Endothelial cell of umbilical vein (primary cell): ENCODE results near the gene TOM1L1. TPM values are rescaled to one million over a fixed set of nuclear protein-coding genes. Genes with fewer than 3 reads are reported as not detected.

Experiments used
- BruUV-seq: library from RNA; stranded (reverse); fragments of 400-500 nt; replicated peaks from 2 replicates; lab custom pipeline; 2021; lab: Mats Ljungman, UMichigan
- CTCF ChIA-PET: fragments of 300-600, 350-600 bp; sonication (Branson Sonifier 250); formaldehyde crosslinking; loops from one replicate; lab custom pipeline; 2021; ENCODE audit warnings: antibody characterized with exemption, inconsistent platforms; lab: Charles Lee
- POLR2A ChIA-PET: fragments of 300-600, 350-600 bp; sonication (Branson Sonifier 250); formaldehyde crosslinking; loops from one replicate; lab custom pipeline; 2021; ENCODE audit warnings: antibody characterized with exemption, inconsistent platforms; lab: Charles Lee
- DNase-seq: peaks from one replicate; pipeline ENCODE4 v3.0.0-alpha.2; 2011; ENCODE audit warnings: low read depth, low spot score
- FAIRE-seq: peaks from 2 replicates; lab custom pipeline; 2011; peaks lifted over from hg19 to GRCh38; lab: Jason Lieb, UNC
- H2AFZ ChIP-seq: 2 replicates; pipeline ENCODE4 v1.6.0; 2012; ENCODE audit warnings: low read depth, low read length, control low read depth, inconsistent platforms
- H3K27ac ChIP-seq: 2 replicates; pipeline ENCODE4 v1.5.1; 2011; ENCODE audit warnings: low read depth, mild to moderate bottlenecking, control low read depth, low read length, moderate library complexity; ENCODE audit not compliant: insufficient read depth
- H3K27me3 ChIP-seq, 2 experiments: 2 replicates each; pipeline versions ENCODE4 v1.6.0 to v1.6.1; 2011; ENCODE audit warnings: low read length in 2 of 2, mixed read lengths in 1 of 2; ENCODE audit not compliant: control insufficient read depth in 2 of 2, insufficient read depth in 2 of 2
- H3K36me3 ChIP-seq, 2 experiments: 2 replicates in 1 of 2; 3 replicates in 1 of 2; pipeline ENCODE4 v1.5.1; 2011; ENCODE audit warnings: low read length in 2 of 2, mild to moderate bottlenecking in 1 of 2, moderate library complexity in 1 of 2; ENCODE audit not compliant: control insufficient read depth in 2 of 2, insufficient read depth in 2 of 2; ENCODE audit errors: extremely low read depth in 1 of 2
- H3K4me1 ChIP-seq: 3 replicates; pipeline ENCODE4 v1.5.1; 2011; ENCODE audit warnings: mild to moderate bottlenecking, low read length; ENCODE audit not compliant: control insufficient read depth, insufficient read depth; ENCODE audit errors: extremely low read depth
- H3K4me2 ChIP-seq: 2 replicates; pipeline ENCODE4 v1.6.1; 2011; ENCODE audit warnings: low read length, control low read depth, mixed read lengths; ENCODE audit not compliant: insufficient read depth
- H3K4me3 ChIP-seq, 3 experiments: fragments of 200-600 bp in 1 of 3; sonication (generic), shearing (Covaris generic) in 1 of 3; replicated peaks in 1 of 3; 2 replicates each; pipeline ENCODE4 v1.5.1; 2011 to 2016; ENCODE audit warnings: control low read depth in 3 of 3, low read length in 3 of 3, mild to moderate bottlenecking in 2 of 3, inconsistent platforms in 1 of 3, low read depth in 1 of 3, moderate library complexity in 1 of 3; ENCODE audit not compliant: insufficient read depth in 1 of 3
- H3K79me2 ChIP-seq: 2 replicates; pipeline ENCODE4 v1.6.0; 2012; ENCODE audit warnings: low read length, inconsistent platforms; ENCODE audit not compliant: control insufficient read depth, insufficient read depth
- H3K9ac ChIP-seq: replicated peaks from 2 replicates; pipeline ENCODE3; 2011; ENCODE audit warnings: low read length, control low read depth; ENCODE audit not compliant: insufficient read depth; ENCODE audit errors: extremely low read depth
- H3K9me1 ChIP-seq: replicated peaks from 3 replicates; pipeline ENCODE4 v1.6.0; 2011; ENCODE audit warnings: mild to moderate bottlenecking, low read length; ENCODE audit not compliant: control insufficient read depth, insufficient read depth; ENCODE audit errors: extremely low read depth
- H3K9me3 ChIP-seq: replicated peaks from 2 replicates; pipeline ENCODE4 v1.5.1; 2012; ENCODE audit warnings: low read length, inconsistent platforms; ENCODE audit not compliant: control insufficient read depth, insufficient read depth
- H4K20me1 ChIP-seq: replicated peaks from 2 replicates; pipeline ENCODE3; 2011; ENCODE audit warnings: mild to moderate bottlenecking, low read length; ENCODE audit not compliant: control insufficient read depth, insufficient read depth; ENCODE audit errors: extremely low read depth
- CTCF ChIP-seq, 2 donors: IDR thresholded peaks; 1 replicate in 1 of 2; 2 replicates in 1 of 2; pipeline ENCODE4 v1.5.1; 2011; ENCODE audit warnings: low read length in 2 of 2, mild to moderate bottlenecking in 2 of 2, moderate library complexity in 2 of 2, control low read depth in 1 of 2, inconsistent platforms in 1 of 2, low read depth in 1 of 2; ENCODE audit not compliant: insufficient read depth in 1 of 2; ENCODE audit errors: extremely low read depth in 1 of 2
- EZH2 ChIP-seq: IDR thresholded peaks from 2 replicates; pipeline ENCODE4 v1.6.1; 2012; ENCODE audit warnings: borderline replicate concordance, low read depth, mild to moderate bottlenecking, moderate library complexity, low read length, inconsistent platforms; ENCODE audit not compliant: severe bottlenecking
- FOS ChIP-seq: IDR thresholded peaks from 2 replicates; pipeline ENCODE4 v1.6.1; 2011; ENCODE audit warnings: mild to moderate bottlenecking, low read length, moderate library complexity, borderline replicate concordance; ENCODE audit not compliant: insufficient read depth
- GATA2 ChIP-seq: IDR thresholded peaks from 2 replicates; pipeline ENCODE4 v1.7.0; 2011; ENCODE audit warnings: low read depth, mild to moderate bottlenecking, moderate library complexity, mixed read lengths, low read length; ENCODE audit not compliant: insufficient read length, insufficient read depth
- JUN ChIP-seq: IDR thresholded peaks from 2 replicates; pipeline ENCODE4 v1.6.1; 2011; ENCODE audit warnings: borderline replicate concordance, low read depth; ENCODE audit not compliant: insufficient read length, insufficient read depth
- MYC ChIP-seq: IDR thresholded peaks from one replicate; pipeline ENCODE4 v1.6.1; 2011; ENCODE audit warnings: mild to moderate bottlenecking, low read depth, low read length
- POLR2A ChIP-seq: IDR thresholded peaks from 2 replicates; pipeline ENCODE4 v1.6.1; 2012; ENCODE audit warnings: low read depth, mild to moderate bottlenecking, control low read depth, low read length
- POLR2AphosphoS5 ChIP-seq: IDR thresholded peaks from 2 replicates; pipeline ENCODE4 v1.6.1; 2012; ENCODE audit warnings: low read depth, mild to moderate bottlenecking, control low read depth, low read length, moderate library complexity; ENCODE audit not compliant: insufficient read depth
- dilution Hi-C: fragments of 300-500 bp; cut with MboI; formaldehyde crosslinking; loops from one replicate; pipeline ENCODE4 v1.15.0; 2019; ENCODE audit warnings: low sequenced_read_pairs; ENCODE audit not compliant: extremely low pct_ligation_motif_present
- intact Hi-C: fragments of 100-400 bp; cut with micrococcal nuclease; formaldehyde crosslinking; loops from one replicate; pipeline ENCODE4 v1.10.0; 2022
- polyA plus RNA-seq, 4 experiments: library from polyadenylated mRNA; depleted of rRNA in 3 of 4; stranded (reverse) in 3 of 4; unstranded in 1 of 4; fragments of >200 nt; gene quantifications; 2 replicates each; pipeline versions ENCODE4 v1.2.1 to v1.2.3, GENCODE V29; 2011 to 2012; ENCODE audit warnings: missing spikeins in 1 of 4
- total RNA-seq: library from RNA; stranded (reverse); gene quantifications from 2 replicates; pipeline ENCODE4 v1.2.3, GENCODE V29; 2021
- TF ChIP-seq, protein P1 (sequence below): IDR thresholded peaks from 2 replicates; pipeline ENCODE4 v1.6.1; 2011; ENCODE audit not compliant: insufficient read depth, insufficient read length

Gene TOM1L1
- total and polyA plus RNA-seq, 2 donors (not counting 3 experiments of a cell fraction or from before 2014, with no cell fraction given) = 0.44 to 0.60 TPM

- Histone ChIP-seq H3K27me3 (no peaks in the 10 kb centered on the region), H2AFZ (no peak overlapping the region), H4K20me1 (no peaks in the 10 kb centered on the region), H3K9ac (no peak overlapping the region), H3K79me2 (no peaks in the 10 kb centered on the region), H3K9me3 (no peaks in the 10 kb centered on the region), H3K4me2 (no peak overlapping the region), H3K9me1 (no peaks in the 10 kb centered on the region), H3K27ac (no peak overlapping the region), H3K4me3 (no peak overlapping the region), H3K36me3 (no peaks in the 10 kb centered on the region), H3K4me1 (no peaks in the 10 kb centered on the region)
- intact Hi-C loops (no loop called here), dilution Hi-C loops (no loop called here)
- ChIA-PET POLR2A (interaction anchor here (0.6 kb wide), 1 partner anchor 10 kb away, joined by 3 read pairs; no protein-coding TSS in a partner anchor), CTCF (no interaction called here)
- BruUV-seq = no TSS peak
- DNase-seq (no peak), FAIRE-seq (no peak)
- TF ChIP-seq GATA2 (no peak), CTCF (IDR thresholded peaks at IDR 0.05; ENCODE audit: extremely low read depth in 1 of 2, insufficient read depth in 1 of 2, low read depth in 1 of 2, low read length in 2 of 2) (no peak), JUN (no peak), MYC (no peak), FOS (no peak), POLR2A (no peak), EZH2 (no peak), POLR2AphosphoS5 (no peak)
- TF ChIP-seq, protein P1, sequence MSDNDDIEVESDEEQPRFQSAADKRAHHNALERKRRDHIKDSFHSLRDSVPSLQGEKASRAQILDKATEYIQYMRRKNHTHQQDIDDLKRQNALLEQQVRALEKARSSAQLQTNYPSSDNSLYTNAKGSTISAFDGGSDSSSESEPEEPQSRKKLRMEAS = no peak
These were observed 34.8 kb downstream of the TOM1L1 start for GRCh38 chr17:54935471-54935870.
